GM19025 (cell line): ENCODE results near the gene KNOP1.

Experiments
- ATAC-seq: cut with Tn5 transposase; IDR thresholded peaks from one replicate; pipeline ENCODE4 v1.9.1; 2021; ENCODE audit warnings: mild to moderate bottlenecking, low read depth, moderate library complexity; ENCODE audit not compliant: unreplicated experiment

Gene KNOP1, protein sequence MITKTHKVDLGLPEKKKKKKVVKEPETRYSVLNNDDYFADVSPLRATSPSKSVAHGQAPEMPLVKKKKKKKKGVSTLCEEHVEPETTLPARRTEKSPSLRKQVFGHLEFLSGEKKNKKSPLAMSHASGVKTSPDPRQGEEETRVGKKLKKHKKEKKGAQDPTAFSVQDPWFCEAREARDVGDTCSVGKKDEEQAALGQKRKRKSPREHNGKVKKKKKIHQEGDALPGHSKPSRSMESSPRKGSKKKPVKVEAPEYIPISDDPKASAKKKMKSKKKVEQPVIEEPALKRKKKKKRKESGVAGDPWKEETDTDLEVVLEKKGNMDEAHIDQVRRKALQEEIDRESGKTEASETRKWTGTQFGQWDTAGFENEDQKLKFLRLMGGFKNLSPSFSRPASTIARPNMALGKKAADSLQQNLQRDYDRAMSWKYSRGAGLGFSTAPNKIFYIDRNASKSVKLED

DNA sequence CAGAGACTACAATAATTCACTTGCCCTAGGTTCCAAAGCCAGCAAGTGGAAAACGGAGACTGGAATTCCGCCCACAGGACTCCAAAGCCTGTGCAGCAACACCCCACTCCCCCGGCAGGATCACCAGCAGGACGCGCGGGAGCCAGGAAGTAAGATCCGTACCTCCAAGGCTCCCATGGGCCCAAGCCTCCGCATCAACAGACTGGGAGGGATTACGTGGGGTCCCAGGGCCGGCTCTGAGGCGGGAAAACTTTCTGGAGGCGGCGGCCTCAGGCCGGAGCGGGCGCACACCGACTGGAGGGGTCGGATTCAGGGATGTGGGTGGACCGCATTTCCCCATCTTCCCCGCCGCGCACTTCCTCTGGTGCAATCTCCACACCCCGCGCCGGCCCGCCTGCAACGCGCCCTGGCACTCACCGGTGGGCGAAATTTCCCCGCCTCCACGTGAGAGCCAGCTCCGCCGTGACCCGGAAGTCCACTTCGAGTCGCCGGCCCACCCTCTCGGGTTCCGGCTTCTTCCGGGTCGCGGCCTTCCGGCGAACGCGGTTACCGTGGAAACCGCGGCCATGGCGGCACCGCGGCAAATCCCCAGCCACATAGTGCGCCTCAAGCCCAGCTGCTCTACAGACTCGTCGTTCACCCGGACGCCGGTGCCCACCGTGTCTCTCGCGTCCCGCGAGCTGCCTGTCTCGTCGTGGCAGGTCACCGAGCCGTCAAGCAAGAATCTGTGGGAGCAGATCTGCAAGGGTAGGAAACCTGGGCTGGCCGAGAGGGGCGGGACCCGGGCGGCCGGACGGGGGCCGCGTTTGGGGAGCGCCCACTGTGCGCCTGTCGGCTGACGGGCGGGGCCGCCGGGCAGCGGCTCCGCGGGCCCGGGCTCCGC is at the start of gene KNOP1, which contains the start of gene IQCK:
Gene KNOP1 (minus strand): TSS at position 487 of the 883 bp plus-strand sequence. CDS start 3,192 bp downstream, outside the sequence.
Gene IQCK (plus strand): TSS at position 531 of the 883 bp plus-strand sequence. CDS start 36 bp downstream, at position 567.
- ATAC-seq = peak; percentile 95

DNA sequence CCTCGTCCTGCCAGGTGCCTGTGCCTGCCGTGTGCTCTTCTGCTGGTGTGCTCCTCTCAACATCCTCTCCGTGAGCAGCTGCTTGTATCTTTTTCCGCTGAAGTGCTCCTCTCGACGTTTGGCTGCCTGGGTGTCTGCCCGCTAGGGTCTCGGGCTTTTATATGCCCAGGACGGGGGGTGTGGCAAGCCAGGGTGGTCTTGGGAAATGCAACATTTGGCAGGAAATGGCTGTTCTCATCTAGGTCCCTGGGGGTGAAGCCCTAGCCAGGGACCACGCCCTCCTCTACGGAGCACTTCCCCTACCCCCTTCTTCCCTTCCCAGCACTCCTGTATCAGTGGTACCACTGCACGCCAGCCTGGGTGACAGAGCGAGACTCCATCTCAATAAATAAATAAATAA is 49.5 kb upstream of the KNOP1 start:
- ATAC-seq = no peak

DNA sequence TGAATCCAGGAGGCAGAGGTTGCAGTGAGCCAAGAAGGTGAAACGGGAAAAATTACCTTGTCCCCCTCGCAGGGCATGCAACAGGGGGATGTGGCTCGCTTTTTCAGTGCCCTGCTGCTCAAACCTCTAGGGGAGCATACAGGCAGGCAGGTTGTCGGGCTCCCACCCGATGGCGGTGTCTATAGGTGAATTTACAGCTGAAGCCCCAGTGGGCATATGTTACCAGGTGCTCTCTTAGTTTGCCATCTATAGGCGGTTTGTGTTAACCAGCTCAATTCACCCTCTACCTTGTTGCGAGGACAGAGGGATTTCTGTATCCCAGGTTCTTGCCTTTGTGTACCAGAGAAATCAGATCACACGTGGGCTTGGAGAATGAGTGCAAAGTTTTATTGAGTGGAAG is 49.0 kb upstream of the KNOP1 start:
- no peak for ATAC-seq

DNA sequence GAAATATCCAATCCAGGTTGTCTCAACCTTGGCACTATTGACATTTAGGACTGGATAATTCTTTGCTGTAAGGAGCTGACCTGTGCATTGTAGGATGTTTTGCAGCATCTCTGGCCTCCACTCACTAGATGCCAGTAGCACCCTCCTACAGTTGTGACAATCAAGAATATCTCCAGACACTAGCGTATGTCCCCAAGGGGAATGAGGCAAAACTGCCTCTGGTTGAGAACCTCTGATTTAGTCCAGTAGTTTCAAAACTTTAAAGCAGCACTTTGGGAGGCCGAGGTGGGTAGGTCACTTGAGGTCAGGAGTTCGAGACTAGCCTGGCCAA is 48.5 kb upstream of the KNOP1 start:
- ATAC-seq = no peak

DNA sequence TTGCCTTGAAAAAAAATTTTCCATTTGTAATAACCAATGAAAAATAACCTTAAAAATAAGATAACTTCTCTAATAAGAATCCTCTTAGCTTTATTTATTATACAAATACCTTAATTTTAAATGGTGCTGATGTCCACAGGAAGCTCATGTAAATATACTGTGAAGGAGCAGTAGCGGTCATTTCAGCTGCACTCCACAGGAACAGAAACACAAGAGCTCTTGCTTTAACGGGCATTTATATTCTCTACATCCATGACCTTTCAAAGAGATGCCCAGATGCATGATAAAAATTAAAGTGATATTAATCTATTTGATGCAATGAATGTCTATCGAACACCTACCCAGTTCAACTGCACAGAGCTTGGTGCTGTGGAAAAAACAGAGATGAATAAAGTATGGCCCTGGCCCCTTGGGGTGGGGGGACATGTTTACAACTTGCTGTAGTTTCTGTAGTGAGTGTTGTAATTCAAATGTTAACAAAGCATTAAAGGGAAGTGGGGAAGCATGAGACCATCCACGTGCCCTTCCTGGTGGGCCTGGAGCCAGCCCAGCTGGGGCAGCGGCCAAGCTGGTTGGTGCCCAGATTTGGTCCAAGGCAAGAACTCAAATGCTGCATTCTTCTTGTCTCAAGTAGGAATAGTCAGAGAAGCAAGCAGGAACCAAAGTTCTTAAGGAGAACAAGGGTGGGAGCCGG is 48.0 kb upstream of the KNOP1 start:
- ATAC-seq = no peak

DNA sequence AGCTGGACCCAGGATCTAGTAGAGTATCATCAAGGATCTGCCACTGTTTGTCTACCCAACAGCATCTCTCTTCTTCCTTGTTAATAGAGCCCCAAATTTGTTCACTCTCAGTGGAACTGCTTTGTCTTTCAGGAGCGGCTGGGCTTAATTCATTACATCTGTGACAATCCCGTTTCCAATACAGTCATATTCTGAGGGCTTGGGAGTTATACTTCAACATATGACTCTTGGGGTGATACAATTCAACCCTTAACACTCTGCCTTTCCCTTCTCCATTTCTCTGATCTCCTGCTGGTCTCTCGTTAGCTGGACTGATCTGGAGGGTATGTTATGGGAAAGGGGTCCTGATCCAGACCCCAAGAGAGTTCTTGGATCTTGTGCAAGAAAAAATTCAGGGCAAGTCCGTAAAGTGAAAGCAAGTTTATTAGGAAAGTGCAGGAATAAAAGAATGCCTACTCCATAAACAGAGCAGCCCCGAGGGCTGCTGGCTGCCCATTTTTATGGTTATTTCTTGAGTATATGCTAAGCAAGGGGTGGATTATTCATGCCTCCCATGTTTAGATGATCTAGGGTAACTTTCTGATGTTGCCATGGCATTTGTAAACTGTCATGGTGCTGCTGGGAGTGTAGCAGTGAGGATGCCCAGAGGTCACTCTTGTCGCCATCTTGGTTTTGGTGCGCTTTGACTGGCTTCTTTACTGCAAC is 42.5 kb upstream of the KNOP1 start:
- no peak for ATAC-seq

DNA sequence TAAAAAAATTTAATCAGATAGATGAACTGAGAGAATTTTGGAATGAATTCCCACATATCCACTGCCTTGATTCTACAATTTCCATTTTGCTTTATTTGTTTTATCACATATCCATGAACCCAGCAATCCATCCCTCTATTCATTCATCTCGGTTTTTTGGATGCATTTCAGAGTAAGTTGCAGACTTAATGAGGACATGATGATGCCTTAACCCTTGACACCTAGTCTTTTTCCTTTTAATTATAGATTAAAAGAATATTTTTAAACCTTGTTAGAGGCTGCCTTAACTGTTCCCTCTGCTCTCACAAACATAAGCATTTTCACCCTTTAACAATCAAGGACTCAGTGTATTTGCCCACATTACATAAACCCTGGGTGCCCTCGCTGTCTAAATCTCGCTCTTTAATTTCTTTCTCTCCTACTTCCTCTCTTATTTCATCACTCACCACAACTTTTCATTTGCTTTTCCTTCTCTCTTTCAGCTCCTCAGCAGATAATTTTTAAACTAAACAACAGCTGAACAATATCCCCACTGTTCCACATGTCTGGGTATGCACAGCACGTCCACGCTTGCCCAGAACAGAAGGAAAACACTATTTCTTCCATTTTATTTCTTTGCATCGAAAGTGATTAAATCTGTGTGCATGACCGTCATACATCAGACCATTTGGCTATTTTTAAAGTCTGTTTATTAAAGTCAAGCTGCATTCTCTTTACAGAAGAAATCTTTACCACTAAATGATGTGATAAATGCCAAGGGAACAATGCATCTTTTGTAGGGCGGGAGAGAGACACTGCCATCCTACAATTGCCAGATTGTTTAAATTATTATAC is 40.0 kb upstream of the KNOP1 start:
- no peak for ATAC-seq

DNA sequence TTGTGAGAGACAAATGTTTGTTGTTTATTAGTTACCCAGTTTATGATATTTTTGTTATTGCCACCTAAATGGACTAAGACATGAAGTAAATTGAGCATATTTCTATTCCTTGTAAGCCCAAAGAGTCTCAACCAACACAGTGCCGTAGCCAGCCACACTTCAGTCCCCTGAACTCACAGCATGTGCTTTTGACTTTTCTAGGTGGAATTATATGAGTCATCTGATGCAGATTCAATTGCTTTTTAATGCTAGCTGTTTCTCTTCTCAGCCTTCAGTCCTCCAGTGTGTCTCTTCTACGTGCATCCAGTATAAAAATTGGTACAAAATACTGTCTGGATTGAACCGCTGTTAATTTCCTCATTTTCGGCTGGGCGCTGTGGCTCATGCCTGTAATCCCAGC is 39.0 kb upstream of the KNOP1 start:
- no peak for ATAC-seq

DNA sequence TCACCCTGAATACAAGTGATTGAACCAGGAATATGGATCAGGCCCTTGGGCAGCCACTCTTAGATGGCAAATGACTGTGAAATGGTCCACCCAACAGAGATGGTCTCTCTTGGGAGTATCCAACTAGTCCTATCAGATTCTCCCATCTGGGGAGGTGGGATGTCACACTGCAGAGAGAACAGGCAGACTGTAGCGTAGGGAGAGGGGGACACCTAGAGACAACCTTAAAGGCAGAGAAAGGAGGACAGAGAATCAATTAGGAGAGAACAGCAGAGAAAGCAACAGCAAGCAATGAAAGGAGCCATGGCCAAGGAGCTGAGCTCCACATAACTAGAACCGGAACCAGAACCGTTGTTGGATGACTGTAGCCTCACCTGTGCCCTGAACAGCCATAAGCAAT is 37.2 kb upstream of the KNOP1 start:
- no peak for ATAC-seq

DNA sequence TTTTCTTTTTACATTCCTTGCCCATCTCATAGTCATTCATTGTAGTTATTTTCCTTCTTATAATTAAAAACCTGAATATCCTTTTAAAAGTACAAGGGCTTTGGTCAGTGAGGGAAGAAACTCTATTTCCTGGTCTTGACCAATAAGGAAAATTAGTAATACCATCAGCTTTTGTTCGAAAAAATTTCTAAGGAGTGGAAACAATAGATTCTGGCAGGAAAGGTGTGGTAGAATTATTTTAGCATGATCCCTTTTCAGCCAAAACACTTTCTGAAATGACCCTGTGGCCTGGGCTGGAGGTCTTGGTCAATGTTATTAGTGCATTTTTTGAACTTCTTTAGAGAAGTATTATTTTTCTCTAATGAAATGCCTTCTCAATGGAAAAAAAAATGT is 36.6 kb upstream of the KNOP1 start:
- no peak for ATAC-seq

DNA sequence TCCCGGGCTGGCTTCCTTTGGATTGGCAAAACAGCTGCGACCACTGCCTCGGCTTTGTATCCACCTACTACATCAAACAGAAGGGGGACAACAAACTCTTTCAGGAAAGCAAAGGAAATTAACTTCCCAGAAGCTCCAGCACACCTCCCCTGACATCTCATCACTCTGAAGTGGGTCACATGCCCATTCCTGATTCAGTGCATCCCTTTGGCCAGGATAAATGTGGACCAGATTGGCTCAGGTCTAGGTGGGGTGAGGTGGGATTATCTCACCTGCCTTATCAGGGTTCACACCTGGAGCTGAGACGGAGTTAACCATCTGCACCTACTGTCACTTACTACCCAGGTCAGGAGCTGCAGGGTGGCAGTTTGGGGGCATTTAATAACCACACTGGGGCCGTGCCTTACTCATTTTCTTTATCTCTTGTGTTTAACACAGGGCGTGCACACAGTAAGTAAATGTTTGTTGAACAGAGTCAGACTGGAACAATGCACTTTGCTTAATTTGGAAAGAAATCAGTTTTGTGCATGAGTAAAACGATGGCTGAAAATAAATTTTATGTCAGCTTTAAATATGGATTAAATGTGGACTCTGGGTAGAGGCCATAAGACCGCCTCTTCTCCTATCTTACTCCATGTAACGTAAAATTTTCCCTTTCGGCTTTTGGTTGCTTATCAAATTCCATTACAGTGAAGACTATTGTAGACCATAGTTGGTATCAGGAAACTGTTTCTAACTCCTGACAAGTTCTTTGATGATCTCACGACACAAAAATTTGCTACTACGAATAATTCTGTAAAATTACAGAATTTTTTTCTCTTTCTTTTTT is 36.0 kb upstream of the KNOP1 start:
- ATAC-seq = no peak

DNA sequence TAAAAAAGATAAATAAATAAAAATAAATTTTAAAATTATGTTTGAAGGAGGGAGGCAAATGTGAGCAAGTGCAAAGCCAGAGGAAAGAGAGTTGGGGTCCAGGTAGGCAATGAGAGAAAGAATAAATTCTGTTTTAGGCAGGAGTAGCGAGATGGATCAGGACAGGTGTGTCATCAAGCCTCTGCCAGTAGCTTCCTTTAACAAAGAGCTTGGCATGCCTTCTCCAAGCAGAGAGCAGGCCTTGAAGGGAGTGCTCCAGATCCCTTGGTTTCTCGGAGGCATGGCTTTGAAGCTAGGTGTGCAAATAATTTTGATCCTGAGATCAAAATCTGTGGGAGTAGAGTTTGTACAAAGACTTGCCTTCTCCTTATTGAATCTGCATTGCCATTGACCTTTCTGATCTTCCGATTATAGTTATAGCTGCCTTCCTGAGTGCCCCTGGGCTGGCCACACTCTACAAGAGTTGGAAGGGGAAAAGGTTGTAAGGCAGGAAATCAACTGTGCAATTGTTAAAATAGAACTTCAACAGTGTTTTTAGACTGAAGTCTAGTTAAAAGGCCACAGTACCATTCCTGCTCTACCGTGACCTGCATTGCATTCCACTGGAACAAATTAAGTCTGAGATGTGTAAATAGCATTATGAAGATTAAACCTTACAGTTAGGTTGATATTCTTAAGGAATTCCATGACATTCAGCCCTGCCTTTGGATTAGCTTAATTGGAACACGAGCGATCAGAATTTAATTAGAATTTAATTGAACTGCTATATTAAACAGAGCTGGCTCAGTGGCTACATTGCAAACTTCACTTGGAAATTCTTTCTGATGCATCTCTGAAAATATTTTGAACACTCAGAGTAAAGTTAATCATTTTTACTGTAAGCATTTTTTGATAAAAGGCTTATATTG is 33.7 kb upstream of the KNOP1 start:
- ATAC-seq = no peak

DNA sequence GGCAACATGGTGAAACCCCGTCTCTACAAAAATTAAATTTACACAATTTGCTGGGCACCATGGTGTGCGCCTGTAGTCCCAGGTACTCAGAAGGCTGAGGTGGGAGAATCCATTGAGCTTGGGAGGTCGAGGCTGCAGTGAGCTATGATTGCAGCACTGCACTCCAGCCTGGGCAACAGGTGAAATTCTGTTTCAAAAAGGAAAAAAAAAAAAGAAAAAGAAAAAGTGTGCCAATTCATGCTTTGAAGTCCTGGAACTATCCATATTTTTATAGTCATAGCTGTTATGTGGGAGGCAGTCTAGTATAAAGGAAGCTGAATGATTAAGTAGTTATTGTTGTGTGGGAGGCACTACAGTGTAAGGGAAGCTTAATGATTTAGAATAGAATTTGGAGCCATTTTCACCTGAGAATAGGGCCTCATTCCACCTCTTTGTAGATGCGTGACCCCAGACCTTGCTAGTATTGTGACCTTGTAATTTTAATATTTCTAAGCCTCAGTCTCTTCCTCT is 31.6 kb upstream of the KNOP1 start:
- ATAC-seq = no peak

DNA sequence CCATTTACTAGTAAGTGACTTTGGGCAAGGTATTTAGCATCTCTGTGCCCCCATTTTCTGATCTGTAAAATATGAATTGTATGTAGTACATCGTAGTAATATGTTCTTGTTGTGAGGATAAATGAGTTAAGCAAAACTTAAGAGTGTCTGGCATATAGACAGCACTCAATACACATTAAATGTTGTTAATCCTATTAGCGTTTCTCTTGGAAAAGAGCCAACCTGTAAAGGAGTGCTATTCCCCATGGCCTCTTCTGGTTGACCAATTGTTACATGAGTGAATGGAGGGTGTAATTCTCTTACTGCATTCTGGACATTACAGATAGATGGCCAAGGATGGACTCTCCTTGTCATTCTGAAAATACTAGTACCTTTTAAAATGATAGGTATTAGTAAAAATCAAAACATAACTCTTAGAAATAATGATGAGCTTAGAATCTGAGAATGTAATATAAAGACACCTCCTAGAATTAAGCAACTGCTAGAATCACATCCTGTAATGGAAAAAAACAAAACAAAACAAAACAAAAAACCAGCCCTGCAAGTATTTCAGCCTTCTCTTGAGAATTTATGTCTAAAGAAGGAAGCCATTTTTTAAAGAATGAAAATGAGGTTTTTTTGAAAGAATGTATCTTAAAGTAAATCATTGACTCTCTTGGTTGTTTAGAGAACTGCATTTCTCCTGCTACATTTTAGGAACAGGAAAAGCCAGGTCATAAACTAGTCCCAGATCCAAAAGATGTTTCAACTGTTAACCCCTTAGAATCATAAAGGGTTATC is 30.6 kb upstream of the KNOP1 start:
- no peak for ATAC-seq

DNA sequence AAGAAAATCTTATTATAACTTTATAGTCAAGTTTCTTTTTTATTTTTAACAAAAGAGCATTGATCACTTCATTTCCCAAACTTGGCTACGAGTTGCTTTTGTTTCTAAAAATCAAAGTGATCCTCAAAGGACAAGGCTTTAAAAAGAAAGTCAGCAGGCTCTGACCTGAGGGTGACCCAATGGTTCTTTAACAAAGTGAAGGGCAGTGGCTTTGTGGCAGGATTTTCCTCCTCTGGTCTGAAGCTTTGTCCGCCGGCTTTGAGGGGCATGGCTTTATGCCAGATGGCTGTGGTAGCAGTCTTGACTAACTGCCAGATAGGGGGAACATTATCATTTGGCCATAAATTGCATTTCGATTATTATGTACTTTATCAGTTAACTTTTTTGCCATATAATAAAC is 28.5 kb upstream of the KNOP1 start:
- ATAC-seq = no peak

DNA sequence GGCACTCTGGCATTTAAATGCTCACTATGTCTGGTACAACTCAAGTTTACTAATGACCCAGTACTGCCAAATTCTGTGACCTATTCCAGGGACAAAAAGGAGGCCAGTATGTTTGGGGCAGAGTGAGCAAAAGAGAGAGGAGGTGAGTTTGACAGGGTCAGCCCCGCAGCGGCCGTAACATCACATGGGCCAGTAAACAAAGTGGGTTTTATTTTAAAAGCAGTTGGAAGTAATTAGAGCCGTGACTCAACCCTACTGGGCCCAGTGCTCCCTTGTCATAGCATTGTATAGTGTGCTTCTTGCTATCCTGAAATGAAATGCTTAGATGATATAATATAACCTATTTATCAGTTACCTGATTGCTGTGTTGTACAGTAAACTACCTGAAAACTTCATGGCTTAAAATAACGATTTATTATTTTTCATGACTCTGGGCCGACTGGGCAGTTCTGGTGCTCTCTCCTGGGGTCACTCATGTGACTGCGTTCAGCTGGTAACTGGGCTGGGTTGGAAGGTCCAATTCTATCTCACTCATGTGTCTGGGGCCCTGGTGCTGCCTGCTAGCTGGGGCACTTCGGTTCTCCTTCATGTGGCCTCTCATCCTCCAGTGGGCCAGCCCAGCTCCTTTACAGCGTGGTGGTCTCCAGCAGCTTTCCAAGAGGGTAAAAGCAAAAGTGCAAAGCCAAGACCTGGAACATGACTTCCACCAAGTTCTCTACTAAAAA is 27.4 kb upstream of the KNOP1 start:
- no peak for ATAC-seq
